Renal cortical epithelial cell (primary cell): Measurements from ENCODE around the gene ELMOD1. TPM values are rescaled to one million over a fixed set of nuclear protein-coding genes. Genes with fewer than 3 reads are reported as not detected.

Source experiments
- DNase-seq: peaks from one replicate; pipeline ENCODE4 v3.0.0-alpha.2; 2011; ENCODE audit warnings: low read depth
- total RNA-seq: library from RNA; depleted of rRNA; stranded (reverse); fragments of >200 nt; gene quantifications from 2 replicates; pipeline ENCODE4 v1.2.3, GENCODE V29; 2014

Gene ELMOD1
- total RNA-seq, 1 donor from 2014 or later, result 0.10 TPM

DNA sequence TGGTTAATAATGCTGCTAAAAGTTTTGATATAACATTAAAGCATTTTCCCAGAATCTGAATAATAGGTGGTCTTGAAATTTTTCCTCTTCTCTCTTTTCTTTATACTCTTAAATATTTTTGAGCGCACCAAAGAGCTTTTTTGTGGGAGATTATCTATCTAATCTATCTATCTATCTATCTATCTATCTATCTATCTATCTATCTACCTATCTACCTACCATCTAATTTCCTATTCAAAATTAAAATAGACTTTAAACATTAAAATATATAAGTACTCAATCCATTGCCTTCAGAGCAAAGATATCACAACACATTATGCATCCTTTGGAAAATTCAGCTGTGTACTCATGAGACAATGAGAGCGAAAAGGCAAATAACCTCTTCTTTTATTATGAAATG is 55.8 kb downstream of the ELMOD1 start:
- no peak for DNase-seq

DNA sequence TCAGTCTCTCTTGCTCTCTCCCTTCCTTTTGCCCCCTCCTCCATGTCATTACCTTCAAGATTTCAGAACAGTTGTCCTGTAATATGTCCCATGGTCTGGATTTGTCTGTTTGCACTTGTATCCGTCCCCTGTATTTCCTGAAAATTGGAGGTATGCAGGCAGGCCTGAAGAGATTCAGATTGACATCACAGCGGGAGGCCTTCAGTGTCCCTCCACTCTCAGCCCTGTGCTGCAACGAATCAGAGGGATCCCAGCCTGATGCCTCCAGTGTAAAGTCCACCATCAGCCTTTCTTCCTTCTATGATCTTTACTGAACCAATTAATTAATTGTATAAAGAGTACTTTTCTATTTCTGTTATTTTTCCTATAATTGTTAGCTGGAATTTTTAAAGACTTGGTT is 57.3 kb downstream of the ELMOD1 start:
- DNase-seq, result no peak

DNA sequence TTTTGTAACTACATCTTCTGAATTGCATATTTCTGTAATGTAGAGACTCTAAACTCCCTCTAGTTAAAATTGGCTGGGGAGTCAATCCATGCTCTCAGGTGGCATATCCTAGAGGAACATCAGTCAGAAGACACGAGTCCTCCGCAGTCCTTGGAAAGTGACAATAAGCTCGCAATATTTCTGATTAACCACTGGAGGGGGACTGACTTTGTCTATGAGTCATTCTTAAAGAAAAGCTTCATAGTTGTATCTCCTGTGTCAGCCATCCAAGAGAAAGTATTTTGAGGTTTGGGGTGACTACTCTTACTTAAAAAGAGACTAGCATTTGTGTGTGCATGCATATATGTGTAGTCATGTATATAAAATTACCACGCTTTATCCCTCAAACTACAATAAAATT is 60.7 kb downstream of the ELMOD1 start:
- peak; percentile 15 for DNase-seq

DNA sequence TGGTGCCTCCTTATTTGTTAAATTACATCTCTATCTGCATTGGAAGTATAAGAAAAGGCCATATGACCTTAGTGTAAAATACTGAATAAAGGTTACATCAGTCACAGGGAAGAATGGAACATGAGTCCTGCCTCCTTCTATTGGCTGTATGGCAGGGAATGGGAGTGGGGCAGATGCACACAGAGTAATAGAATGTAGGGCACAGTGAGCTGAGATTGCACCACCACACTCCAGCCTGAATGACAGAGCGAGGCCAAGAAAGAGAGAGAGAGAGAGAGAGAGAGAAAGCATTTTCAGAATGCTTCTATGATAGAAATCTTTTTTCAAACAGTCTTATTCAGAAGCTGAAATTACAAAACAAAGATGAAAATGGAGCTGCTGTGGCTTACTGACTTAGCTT is 62.1 kb downstream of the ELMOD1 start:
- DNase-seq, result no peak

DNA sequence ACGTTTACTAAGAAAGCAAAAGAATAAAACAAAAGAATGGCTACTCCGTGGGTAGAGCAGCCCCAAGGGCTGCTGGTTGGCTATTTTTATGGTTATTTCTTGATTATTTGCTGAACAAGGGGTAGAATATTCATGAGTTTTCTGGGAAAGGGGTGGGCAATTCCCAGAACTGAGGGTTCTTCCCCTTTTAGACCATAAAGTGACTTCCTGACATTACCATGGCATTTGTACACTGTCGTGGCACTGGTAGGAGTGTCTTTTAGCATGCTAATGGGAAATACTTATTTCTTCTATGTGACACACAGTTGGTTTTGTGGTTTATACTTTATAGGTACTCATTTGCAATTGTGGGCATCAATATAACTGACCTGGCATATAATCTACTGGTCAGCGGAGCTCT is 64.7 kb downstream of the ELMOD1 start:
- DNase-seq, result peak; percentile 8

DNA sequence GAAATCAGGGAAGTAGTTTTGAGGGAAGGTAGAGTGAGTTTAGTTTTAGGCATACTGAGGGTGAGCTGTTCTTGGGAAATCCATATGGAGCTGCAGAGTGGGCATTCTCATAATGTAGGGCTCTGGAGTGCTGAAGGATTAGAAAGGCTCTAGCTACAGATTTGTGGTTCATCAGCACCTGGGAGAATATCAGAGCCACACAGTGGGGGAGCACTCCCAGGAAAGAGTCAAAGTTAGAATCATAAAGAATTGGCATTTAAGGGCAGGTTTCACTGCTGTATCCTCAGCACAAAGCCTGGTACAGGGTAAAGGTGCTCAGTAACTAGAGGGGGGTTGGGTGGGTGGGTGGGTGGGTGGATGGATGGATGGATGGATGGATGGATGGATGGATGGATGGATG is 68.4 kb downstream of the ELMOD1 start:
- no peak for DNase-seq

DNA sequence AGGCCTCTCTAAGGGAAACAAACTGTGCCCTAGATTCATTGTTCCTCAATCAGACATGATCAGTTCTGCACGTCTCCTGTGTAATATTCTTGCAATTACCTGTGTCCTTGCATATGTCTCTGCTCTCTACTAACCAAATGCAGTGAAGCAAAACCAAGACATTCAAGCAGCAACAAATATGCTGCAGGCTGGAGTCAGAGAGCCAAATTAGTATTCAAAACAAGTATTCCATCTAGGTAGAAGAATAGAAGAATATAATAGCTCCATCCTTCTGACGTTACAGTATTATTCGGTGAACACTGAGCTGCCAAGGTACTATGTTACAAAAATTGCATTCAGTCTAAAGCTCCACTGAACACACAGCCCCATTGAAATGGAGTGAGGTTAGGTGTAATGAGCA is 69.1 kb downstream of the ELMOD1 start:
- peak; percentile 7 for DNase-seq

DNA sequence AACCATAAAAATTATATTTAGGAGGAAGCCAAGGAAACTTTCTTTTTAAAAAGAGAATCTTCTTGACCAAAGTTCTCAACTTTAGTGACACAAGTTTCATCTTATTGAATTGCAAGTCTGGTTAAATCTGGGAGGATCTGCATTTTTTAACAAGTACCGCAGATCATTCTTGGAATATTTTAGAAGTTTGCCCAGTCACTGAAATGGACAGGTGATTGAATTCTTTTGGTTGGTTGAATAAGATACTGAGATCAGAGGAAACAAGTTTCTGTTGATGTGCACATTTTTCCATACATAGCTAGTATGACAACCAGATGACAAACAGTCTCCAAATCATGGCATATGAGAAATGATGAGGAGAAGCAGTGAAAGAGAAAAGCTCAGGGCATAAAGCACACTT is 70.7 kb downstream of the ELMOD1 start:
- no peak for DNase-seq

DNA sequence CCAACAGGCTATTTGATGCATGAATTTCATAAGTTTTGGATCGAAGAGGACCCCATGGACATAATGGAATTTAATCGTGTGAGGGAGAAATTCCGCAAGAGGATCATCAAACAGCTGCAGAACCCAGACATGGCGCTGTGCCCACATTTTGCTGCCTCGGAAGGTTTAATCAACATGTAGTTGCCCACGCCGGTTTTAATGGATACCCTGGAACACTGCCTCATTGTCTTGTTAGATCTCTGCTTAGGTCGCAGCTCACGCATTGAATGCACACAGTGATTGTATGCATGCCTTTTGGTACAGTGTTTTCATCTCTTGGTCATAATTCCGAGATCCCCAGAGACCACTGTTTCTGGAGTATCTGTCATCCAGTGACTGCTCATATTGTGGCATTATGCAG is 74.1 kb downstream of the ELMOD1 start:
- no peak for DNase-seq

DNA sequence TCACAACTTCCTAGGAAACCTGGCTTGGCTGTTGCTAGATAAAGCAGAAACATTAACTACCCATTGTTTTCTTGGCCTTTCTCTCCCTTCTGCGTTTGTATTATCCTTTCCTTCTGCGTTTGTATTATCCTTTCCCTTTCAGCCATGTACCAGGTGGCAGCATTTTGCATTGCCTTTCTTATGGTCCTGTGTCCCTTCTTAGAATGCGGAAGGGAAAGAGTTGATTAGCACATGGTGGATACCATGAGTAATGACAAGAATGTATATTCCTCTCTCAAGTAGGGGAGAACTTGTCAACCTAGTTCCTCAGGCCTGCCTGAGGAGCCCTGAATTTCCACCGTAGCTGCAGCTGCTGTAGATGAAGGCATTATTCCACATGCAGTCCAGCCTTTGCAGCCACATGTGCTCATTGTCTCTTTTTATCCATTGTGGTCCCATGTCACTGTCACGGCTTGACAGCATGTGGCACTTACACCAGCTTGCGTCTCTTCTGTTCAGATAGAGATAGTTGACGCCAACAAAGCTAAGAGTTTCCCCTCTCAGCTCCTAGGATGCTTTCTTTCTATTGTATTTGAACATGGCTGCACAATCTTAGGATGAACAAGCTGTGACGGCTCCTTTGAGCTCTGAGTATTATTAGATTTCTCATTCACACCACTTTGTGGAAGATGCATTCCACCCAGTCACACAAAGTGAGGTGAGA is 76.1 kb downstream of the ELMOD1 start:
- DNase-seq, result no peak

DNA sequence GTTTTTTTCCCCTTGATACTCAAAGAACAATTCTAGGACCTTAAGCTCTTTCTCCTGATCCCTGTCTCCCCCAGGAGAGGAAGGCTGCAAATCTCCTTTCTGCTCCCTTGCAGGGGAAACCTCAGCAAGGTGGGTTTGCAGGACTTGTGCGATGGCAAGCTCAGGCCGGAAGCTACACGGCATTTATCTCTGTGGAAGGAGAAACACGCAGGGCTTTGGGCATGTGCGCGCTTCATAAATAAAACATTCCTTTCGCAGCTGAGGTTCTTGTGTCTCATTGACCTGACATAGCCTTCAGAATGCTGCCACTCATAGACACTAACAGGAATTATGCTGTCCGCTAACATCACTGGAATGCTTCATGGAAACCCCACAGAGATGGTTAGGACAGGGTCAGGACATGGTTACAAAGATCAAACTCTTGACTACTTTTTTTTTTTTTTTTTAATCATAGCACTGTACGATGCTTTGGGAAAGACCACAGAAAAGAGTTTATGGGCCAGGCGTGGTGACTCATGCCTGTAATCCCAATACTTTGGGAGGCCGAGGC is 78.3 kb downstream of the ELMOD1 start:
- no peak for DNase-seq

DNA sequence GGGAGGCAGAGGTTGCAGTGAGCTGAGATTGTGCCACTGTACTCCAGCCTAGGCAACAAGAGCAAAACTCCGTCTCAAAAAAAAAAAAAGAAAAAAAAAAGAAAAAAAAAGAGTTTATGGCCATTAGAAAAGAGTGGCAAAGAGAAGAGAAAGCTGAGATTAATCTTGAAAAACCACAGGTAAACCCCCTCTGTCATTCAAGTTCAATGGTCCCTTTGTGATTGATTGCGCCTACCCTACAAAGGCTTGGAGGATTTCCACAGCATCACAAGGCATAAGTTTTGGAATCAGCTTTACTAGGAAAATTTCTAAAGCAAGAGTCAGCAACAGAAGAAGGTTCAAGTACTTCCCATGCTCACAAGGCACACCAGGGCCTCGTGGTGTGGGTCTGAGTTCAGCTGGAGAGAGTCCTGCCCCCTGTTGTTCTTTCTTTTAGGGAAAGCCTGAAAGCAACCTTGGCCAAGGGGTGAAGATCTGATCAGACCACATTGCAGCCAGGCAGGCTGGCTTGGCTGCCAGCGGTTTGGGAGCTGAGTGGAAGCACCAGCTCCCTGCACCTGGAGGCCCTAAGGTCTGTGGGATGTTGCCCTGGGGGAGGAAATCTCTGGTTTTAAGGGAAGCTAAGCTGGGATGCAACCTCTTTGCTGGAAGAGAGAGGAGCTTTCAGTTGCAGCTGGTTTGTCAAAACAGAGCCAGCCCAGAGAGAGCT is 79.1 kb downstream of the ELMOD1 start:
- no peak for DNase-seq

DNA sequence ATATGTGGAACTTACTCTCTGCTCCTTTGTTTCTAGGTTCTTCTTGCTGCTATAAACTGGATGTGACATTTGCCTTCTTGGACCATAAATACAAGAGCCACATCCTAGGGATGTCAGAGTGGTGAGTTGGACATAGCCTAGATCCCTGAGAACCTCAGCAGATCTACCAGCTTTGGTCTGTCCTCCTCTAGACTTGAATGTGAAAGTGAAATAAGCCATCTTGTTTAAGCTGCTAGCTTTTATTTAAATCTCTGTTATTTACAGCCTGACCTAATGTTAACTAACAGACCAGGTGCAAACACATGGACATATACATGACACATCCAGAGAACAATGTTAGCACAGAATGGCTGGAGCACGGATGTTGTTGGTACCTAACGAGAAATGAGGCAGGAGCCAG is 85.0 kb downstream of the ELMOD1 start:
- DNase-seq, result no peak

DNA sequence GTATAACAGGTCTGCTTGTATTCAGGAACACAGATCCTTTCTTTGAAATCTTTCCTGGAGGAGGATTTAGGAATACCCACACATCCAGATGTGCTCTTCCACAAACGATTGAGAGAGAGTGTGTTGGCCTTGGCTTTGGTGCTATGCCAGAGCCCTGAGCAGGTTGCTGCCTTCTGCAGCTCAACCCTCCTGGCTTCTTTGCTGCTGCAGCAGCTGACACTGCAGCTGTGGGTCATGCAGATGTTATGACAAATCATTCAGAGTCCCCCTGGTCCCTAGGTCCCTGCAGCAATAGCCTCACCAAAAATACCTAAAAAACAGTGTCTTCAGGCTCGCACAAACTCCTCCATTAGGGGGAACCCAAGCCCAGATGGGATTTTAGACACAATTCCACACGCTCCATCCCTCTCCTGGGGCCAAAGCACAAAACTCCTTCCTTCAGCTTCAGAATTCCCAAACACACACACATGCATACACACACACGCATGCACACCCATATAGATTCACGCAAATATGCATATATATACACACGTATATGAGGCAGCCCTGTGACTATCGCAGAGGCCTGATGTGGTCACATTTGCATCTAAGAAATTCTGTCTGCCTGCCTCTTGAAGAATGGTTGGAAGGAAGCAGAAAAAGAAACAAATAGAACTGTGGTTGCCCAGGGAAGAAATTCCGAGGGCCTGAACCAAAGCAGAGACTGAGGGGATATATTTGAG is 85.5 kb downstream of the ELMOD1 start:
- no peak for DNase-seq

DNA sequence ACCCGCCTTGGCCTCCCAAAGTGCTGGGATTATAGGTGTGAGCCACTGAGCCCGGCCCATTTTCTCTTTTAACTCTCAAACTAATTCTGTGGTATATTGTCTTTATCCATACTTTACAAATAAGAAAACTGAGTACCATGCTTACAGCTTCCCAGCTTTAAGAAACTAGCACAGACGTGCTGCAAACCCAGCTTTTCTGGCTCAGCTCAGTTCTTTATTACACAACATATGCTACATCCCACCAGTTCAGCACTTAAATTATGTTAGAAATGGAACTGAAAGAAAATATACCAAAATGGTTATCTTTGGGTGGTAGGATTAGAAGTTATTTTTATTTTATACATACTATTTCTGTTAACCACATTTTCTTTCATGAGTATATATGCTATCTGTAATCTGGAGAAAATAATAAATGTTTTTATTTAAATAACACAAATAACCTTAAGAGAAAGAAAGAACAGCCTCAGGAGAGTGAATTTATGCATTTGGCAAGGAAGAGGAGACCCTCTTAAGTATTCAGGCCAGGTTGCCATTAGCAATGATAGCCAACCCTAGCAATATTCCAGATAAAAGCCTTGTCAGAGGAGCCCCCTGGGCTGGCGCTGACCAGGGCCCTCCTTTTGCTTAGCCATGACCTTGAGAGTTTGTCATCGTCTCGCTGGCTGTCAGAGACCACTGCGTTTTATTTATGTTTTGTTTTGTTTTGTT is 87.1 kb downstream of the ELMOD1 start:
- DNase-seq, result no peak

DNA sequence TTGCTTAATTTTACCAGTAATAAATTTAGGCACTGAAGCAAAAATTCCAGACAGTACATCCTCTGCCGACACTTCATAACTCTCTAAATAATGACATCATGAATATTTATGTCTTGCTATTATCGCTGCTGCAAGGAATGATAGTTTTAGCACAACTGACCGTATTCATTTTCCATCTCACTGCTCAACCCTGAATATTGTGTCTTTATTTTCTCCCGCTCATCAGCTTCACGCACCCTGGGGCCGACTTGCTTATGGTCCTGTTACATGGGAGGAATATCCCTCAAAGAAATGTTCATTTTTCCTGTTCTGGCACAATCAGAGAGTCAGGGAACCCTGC is 87.7 kb downstream of the ELMOD1 start:
- DNase-seq, result no peak

DNA sequence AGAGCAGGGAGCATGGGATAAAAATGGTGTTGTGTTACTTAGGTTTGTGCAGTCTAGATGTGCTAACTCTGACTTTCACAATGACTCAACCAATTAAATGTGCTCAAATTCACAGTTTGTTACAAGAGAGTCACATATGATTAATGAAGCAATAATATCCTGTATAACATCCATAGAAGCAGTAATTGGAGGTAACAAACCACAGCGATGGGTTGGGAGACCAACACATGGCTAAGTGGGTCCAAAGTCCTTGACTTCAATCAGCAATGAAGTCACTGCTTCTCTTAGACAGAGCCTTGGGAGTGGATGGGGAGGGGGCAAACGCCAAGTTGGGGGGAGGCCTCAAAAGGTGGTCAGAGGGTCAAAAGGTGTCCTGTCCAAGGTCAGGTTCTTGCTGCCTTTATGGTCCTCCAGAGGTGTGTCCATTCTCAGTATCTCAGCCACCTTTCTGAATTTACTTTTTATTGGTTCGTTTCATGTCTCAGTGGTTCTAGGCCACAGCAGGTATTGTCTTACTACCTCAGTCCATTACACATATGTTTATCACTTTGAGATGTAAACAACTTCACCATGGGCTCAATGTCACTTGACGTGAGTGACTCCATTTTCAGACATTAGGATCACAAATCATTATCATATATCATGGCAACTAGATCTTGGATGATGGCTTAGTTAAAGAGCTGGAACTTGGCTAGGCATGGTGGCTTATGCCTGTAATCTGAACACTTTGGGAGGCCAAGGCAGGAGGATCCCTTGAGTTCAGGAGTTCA is 88.5 kb downstream of the ELMOD1 start:
- DNase-seq, result peak; percentile 25

DNA sequence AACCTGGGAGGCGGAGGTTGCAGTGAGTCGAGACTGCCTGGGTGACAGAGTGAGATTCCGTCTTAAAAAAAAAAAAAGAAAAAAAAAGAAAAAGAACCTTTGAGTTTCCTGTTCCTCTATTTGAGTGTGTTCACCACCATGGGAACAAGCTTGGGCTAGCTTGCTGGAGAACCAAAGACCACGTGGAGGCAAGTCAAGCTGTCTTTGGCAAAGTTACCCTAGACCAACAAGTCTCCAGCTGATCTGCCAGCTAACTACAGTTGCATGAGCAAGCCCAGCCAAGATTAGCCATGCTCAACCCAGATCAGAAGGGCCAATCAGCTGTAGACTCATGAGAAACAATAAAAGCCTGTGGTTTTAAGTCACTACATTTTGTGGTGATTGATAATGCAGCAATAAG is 91.2 kb downstream of the ELMOD1 start:
- no peak for DNase-seq

DNA sequence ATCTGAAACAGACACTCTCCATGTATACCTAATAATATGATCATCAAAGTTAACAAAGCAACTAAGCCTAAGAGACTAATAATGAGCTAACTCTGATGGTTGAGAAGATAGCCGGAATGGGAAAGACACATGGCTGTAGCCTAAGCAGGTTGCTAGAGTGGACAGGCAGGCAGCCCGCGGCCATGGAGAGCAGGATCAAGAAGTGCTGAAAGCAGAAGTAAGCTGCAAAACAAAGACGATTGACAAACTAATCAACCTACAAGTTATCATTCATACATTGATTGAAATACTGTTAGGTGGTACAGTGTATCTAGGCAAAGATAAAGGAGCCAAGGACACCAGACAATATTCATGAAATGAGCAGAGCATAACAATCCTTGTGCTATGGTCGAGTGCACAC is 91.6 kb downstream of the ELMOD1 start:
- DNase-seq, result no peak

DNA sequence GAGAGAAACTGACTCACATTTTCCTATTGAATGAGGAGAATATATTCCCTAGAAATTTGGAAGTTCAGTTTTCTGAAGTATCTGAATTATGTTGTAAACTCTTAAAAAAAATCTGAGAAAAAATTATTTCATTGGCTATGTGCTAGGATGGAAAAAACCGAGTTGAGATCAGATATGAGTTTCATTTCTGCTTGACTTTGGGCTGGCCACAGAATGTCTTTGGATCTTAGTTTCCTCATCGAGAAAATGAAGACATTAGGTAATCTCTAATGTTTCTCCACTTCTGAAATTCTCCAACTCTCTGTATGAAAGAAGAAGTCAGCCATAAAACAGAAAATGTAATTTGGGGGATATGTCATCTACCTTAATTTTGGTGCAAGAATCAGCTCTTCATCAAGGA is 92.1 kb downstream of the ELMOD1 start:
- no peak for DNase-seq

DNA sequence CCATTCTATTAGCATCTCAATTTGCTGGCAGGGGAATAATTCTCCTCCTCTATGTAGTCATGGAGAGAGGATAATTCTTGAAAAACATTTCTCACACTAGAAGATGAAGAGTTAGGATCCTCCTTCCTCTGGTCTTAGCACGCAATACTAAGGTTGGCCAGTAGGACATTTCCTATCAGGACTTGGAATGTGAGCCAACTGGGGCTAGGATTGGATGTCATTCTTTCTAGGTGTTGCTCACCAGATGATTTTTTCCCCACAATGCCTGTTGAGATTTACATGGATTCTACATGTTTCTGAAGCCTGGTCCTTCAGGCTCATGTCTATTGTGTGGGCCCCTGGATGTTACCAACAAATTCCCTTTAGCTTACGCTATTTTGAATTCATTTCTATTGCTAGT is 92.9 kb downstream of the ELMOD1 start:
- DNase-seq, result no peak
